A204.1 (cell line): Measurements from ENCODE around the gene SEC11C.
"Not testable (repeated sequence)": the region's sequence is repeated elsewhere in the genome, so short reads cannot be mapped to it uniquely, and the experiment has no call there.

Source experiments
- FAIRE-seq: peaks from 2 replicates; lab custom pipeline; 2012; peaks lifted over from hg19 to GRCh38; lab: Jason Lieb, UNC

The SEC11C gene

DNA sequence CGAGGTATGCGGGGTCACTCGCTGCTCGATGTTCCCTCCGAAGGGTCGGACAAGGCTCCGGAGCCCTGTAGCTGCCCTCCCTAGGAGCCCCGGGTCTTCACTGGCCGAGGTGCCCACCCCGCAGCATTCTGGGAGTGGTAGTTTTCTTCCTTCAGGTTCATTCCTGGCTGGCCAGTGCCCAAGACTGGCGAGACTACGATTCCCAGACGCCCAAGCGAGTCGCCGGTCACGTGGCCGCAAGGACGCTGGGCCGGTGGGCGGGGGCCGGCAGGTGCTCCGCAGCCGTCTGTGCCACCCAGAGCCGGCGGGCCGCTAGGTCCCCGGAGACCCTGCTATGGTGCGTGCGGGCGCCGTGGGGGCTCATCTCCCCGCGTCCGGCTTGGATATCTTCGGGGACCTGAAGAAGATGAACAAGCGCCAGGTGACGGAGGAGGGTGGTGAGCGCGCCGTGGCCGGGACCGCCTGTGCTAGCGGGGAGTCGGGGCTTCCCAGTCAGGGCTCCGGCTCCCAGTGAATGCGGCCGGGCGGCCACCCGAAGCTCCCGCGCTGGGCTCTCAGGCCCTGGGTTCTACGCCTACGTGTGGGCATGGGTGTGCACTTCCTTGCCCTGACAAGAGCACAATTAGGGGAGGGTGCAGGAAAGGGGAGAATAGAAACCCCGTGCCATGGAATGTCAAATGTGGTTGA is at the start of gene SEC11C:
TSS of gene SEC11C (plus strand) at position 270 of the 687 bp plus-strand sequence. CDS start at position 335, 65 bp downstream.
- FAIRE-seq: peak; percentile 66

DNA sequence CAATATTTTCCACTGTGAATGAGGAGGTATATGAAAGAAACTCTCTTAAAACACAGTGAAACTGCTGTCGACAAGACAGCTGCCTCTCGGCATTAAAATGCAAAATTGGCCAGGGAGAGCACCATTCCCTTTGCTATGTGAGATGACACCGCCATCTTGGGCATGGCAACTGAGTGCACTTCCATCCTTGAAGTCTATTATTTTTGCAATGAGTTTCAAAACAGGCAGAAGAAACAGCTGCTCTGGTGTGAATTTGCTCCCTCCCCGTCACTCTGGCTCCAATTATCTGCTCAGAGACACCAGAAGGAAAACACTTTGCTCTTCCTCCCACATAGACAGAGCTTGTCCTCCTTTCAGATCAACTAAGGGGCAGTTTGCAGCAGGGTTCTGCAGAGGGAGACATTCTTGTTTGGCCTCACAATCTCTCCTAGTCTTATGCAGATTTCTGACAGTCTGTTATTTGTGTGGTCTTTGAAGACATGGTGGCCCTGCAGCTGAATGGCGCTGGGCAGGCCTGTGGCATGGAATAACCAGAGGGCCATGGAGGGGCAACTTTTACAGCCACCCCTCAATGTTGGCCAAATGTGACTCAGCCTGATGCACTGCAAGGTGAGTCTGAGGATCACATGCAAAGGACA is 48.6 kb upstream of the SEC11C start:
- no peak for FAIRE-seq

DNA sequence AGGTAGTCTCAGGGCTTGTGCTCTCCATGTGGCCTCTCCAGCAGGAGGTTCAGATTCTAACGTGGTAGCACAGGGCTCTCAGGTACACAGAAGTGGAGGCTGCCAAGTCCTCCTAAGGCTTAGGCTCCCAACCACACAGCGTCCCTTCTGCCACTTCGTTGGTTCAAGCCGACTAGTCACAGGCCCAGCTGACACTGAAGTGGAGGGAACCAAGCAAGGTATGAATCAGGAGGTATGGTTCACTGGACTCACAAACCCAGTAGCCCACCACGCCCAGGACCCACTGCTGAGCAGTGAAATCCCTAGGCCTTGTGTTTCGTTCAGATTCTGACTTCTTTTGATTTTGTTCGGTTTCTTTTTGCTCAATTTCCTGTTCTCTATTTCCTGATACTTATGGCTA is 46.0 kb upstream of the SEC11C start:
- no peak for FAIRE-seq

DNA sequence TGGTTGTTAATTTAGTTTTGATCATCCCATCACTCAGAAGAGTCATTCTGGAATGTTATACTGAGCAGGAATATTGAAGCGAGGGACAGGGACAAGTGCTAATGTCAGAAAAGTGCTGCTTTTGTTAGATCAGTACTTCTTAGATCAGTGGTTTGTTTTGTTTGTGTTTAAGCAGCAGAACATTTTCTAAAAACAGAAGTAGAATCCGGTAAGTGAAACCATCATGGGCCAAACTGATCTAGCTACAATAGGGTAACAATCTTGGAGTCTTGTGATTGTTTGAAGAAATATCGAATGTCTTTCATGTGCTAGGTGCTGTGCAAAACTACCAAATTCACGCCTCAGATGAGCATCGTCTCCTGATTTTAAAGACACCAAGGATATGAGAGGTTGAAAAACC is 45.1 kb upstream of the SEC11C start:
- FAIRE-seq: no peak

DNA sequence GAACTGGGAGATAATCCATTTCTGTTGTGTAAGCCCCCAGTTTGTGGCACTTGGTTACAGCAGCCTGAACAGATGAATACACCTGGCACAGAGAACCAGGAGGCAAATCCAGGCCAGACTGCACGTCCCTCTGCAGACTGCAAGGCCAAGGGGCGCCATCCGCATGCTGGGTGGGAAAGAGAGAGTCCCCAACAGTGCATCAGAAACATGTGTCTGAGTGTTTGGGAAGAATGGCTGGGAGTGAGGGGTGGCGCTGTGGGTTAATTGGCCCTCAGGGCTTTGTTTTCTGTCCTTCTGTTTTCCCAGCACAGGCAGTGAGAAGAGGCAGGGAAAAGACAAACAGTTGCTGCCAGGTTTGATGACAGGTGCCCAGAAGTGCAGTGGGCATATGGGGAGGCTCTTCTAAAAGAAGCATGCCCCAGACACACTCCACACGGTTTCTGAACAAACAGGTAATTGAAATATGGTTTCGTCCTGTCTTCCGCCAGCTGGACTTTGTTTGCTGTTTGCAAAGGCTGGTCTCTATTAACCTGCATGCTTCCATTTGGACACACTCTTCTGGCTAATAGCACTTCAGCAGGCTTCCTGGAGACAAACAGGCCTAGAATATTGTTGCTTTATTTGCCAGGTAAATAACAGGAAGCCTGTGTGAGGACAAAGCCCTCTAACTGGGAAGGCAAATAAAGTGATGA is 43.4 kb upstream of the SEC11C start:
- FAIRE-seq: no peak

DNA sequence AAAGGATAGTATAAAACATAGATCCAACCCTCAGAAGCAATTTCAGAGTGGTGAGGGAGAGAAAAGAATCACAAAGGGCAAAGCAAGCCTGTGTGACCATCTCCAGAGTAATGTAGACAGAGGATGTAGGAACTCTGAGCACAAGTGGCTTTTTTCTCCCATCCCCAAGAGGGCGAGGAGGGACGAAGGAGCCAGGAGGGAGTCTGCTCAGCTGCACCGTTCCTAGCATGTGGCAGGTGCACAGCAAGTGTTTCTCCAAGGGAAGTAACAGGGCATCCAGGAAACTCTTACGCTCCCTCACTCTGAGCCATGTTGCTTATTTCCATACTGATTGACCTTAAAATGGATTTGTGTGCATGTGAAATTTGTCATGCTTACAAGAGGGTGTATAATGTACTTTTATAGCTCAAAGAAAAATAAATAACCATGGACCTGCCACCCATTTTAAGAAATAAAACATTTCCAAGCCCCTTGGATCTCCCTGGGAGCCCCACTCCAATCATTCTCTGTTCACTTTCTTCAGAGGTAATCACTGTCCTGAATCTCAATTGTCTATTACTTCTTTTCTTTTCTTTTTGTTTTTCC is 37.8 kb upstream of the SEC11C start:
- FAIRE-seq: no peak

DNA sequence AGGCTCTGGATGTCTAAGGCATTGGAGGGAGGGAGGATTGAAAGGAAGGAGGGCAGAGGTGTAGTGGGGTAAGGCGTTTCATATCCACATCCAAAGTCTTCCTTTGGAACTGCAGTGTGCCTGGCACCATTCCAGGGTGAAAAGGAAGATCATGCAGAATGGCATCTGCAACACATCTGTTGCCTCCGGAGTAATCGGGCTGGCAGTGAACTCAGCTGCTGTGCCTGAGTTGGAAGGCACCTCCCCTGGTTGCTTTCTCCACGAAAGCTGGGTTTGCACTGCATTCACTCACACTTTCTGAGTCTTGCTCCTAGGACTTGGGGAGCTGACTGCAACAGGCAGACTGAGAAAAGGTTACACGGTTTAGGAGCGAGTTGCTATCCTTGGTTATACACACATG is 30.3 kb upstream of the SEC11C start:
- FAIRE-seq: no peak

DNA sequence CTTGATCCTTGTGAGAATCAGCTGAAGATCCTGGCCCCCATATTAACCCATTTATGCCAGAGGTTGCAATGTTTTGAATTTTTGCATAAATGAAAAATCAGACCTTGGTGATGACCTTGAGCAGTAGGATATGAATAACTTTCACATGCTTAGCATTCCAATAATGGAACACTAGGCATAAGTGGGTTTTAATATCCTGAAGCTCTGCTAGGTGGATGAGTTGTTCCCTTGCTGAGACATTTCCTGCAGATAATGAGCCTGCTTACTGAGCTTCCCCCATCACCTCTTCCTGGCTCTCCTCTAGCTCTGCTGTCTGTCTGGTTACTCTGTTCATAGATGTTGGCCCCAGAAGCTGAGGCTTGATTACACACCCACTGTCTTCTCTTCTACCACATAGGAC is 25.5 kb upstream of the SEC11C start:
- no peak for FAIRE-seq

DNA sequence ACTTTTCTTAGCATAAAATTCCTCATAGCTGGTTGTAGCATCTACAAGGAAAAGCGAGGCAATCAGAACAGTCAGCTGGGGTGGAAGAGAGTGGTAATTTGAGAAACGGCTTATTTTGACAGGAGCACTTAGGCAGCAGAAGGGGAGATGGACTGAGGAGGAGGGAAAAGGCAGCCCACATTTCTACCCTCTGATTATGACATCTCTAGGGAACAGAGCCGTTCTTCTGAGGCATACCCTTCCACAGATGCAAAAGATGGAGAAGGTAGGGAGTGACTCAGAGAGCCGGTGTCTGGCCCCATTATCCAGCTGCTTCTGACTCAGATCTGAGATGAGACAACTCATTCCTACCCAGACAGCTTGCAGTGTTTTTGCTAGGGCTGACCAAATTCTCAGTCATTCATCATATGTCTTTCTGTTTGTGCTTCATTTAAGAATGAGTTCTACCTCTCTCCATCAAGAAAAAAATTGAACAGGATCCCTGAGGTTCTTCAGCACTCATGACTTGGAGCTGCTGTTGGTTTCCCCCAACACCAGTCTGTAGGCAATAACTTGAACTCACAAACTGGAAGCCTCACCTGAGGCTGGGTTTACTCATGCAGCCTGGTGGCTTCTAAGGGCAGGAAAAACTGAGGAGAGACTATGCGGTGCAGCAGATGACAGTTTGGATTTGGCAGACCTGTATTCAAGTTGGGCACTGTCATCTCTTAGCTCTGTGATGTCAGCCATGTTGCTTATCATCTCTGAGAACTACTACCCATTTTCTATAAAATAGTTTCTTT is 15.9 kb upstream of the SEC11C start:
- no peak for FAIRE-seq

DNA sequence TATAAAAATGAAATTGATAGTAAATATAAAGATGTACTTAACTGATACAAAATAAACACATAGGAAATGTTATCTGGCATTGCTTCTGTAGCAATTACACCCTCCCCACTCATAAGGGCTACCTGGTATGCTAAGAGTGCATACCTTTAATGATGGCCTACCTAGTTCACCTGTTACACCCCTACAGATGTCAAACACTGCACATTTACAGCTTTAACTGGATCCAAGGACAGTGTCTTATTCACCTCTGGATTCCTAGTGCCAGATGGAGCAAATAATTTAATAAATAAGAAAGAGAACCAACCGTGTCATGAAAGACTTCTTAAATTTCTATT is 15.3 kb upstream of the SEC11C start:
- FAIRE-seq: no peak

DNA sequence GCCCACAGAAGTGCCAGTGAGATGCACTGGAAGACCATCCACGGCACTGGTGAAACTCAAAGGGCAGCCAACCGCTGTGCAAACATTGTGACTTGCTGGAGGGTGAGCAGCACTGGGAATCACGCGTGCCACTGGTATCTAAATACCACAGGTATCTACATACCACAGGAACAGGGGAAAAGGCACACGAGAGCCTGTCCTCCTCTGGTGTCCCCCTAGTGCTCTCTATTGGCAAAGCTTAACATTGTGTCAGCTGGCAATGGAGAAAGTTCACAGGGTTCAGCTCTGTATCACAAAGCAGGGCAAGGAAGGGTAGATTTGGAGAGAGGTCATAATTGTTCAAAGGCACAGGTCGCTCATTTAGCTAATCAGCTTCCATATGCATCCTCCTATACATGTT is 12.6 kb upstream of the SEC11C start:
- FAIRE-seq: no peak

DNA sequence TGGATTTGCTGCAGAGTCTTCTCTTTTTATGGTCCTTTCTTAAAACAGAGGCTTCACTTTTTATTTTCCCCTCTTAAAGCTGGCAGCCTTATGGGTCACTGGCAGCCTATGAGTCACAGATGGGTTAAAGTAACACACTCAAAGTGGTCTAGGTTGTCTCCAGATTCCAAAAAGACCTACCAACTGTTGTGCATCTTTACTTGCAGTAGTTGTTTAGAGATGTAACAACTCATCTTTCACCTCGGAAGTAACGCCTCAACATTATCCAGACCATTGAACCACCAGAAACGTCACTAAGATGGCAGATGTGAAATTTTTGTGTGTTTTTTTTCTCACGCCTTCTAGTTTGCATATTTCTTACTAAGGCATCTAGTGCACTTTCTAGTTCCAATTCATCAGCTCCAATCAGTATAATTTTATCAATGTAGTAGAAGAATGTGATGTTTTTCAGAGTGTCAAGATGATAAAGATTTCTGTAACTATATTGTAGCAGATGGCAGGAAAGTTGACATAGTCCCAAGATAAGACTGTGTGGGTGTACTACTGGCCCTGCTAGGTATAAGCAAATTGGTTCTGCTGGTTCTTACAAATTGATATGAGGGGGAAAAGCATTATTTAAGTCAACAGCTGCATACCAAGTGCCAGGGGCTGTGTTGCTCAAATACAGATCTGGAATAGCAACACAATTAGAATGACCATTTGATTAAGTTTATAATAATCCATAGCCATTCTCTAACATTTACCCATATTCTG is 9.6 kb upstream of the SEC11C start:
- no peak for FAIRE-seq

DNA sequence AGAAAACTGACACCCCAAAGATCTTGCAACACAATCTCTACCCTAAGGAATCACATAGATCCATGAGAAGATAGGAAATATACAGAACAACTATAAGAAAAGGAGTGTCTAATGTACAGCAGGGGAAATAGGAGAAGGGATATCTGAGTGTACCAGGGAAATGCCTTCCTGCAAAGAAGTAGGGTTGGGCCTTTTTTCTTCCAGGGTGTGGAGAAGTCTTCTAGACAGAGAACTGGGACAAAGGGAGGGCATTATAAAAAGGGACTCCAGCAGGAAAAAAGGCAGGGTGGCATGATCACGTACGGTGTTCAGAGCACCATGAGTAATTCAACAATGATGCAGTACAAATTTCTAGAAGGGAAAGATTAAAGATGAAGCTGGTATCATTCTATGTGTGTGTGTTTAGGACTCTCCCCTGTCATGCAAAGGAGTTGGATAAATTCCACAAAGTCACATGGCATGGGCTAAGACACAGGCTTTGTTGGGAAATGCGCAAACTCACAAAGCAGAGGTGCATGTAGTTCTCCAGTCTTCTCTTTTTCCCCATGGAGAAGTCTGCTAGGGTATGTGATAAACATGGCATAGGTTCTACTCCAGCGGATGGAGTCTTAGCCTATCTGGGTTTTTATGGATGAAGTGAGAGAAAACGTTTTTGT is 6.7 kb upstream of the SEC11C start:
- FAIRE-seq: no peak

DNA sequence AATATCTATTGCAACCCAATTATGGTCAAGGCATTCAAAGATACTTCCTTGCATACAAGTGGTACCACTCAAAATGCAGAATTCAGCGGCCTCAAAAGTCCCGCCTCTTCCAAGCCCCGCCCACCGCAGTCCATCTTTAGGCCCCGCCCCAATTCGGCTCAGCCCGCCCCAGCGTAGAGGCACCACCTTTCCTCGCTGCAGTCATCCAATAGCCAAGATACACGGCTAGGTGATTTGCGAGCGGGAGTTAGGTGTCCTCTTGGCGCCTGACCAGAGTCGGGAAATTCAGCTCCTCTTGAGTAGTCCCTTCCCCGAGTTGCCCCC is 431 bp upstream of the SEC11C start:
- peak; percentile 47 for FAIRE-seq

DNA sequence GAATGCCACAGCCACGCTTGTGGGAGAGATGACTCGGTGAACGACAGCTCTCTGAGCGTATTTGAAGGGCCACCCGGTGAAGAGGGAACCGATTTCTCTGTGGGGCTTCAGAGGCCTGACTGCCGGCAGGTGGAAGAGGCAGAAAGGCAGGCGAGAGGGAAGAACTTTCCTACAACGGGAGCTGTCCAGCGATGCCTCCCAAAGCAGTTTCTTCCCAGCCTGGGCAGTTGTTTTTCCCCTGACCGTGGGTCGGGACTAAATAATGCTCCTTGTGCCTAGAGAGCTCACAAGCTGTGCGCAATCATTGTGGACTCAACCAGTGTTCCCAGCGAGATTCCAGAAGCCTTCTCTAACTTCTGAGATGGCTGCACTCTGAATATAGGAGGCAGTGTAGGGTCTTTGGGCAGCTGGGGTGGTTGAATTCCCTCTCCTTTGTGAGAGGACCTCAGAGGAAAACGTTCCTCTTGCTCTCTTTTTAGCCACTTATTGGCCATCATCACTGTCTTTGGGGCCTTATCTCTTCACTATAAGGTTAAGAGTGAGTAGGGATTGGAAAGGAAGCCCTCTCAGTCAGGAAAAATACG is 710 bp downstream of the SEC11C start:
- FAIRE-seq: no peak

DNA sequence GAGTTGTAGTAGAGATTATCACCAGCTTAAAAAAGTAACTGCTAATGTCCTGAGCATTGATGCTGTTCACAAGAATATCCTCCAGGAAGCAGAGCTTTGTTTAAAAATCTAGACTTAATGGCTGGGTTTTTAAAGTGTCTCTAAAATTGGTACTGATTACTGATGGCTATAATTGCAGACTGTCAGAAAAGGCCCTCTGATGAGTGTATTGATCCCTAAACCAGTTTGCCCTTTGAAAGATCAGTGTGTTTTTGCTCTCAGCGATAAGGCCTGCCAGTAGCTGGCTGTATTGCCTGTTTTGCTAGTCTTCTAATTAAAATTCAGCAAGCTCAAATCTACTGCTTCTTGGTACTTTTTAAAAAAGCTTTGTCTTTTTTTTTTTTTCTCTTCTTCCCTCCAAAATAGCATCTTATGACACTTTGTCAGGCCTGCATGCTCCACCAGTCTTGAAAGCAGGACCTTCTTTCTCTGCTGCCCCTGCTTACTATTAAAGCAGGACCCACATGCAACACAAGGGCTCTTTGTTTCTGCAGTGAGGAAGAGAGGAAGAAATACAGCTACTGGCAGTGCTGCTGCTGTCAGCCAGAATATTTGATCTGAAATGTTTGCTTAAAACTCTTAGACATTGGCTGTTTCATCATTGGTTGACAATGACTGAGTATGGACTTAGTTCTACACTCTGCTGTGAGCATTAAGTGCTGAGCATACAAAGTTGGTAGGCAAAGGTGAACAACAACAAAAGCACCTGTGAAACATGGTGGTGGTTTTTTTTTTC is 1.8 kb downstream of the SEC11C start:
- no peak for FAIRE-seq

DNA sequence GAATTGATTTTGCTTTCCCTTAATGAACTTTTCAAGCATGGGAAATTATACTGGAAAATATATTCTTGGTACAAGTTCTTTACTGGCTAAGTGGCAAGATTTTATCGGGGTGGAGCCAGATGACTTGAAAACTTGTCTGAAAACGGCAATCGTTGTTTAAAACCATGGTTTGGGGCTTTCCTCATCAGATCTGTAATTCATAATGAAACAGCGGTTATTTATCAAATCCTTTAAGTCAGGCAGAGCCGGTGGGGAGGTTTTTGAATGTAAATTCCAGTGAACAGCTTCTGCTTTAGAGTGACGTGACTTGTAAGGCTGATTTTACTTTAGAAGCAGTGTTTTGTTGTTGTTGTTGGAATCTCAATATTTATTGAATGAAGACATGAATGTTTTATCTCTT is 2.6 kb downstream of the SEC11C start:
- no peak for FAIRE-seq

DNA sequence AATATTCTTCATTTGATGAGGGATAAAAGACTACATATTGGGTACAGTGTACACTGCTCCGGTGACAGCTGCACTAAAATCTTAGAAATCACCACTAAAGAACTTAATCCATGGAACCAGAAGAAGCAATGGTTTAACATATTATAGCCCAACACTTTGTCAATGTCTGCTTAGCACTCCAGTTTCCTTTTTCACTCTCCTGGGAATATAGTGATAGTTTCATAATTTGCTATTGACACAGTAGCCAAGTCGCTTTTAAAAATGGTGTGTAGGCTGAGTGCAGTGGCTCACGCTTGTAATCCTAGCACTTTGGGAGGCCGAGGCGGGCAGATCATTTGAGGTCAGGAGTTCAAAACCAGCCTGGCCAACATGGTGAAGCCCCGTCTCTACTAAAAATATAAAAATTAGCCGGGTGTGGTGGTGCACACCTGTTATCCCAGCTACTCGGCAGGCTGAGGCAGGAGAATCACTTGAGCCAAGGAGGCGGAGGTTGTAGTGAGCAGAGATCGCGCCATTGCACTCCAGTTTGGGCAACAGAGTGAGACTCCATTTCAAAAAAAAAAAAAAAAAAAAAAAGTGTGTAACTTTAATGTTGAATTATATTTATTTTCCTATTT is 3.2 kb downstream of the SEC11C start:
- FAIRE-seq: not testable (repeated sequence)

DNA sequence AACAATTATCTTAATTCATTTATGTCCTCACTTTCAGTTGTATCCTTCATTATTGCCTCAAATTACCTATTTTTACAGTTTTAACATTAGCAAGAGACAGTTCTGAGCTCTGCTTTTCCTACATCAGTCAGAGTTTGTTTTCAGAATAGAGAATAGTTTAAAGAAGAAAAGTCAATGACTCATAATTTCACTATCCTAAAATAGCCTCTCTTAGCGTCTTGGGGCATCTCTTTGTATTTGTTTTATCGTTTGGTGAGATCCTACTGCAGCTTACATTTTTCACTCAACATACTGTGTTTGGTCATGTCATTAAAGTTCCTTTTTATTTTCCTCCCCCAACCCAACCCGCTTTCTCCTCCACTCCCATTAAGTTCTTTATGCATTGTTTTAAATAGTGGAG is 3.8 kb downstream of the SEC11C start:
- no peak for FAIRE-seq

DNA sequence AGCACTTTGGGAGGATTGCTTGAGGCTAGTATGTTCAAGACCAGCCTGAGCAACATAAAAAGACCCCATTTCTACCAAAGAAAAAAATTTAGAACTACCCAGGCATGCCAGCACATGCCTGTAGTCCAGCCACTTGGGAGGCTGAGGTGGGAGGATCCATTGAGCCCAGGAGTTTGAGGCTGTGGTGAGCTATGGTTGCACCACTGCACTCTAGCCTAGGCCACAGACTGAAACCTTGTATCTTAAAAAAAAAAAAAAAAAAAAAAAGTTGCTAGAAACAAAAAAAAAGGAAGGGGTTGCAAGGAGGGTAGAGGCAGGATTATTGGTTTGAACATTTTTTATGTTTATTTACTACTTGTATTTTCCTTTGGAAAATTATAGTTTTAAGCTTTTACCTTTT is 4.8 kb downstream of the SEC11C start:
- no peak for FAIRE-seq
